Esophagus muscularis mucosa (tissue), 2 donors: Measurements from ENCODE around the gene RNFT2.

Source experiments
- POLR2A ChIP-seq: fragments of 450-650 bp; IDR thresholded peaks from one replicate; pipeline ENCODE4 v1.6.1; 2017; ENCODE audit warnings: antibody characterized with exemption, moderate library complexity, mild to moderate bottlenecking, low read depth
- POLR2AphosphoS5 ChIP-seq, 2 donors: sonication (generic); formaldehyde crosslinking; IDR thresholded peaks; one replicate each; pipeline ENCODE4 v1.6.1; 2017; ENCODE audit warnings: antibody characterized with exemption in 2 of 2

GRCh38 chr12:116896411-116896924 is 158.4 kb downstream of the RNFT2 start:
- no peak for TF ChIP-seq POLR2AphosphoS5 (IDR thresholded peaks at IDR 0.05)
- TF ChIP-seq POLR2A: no peak
